Esophagus muscularis mucosa (tissue), 3 donors: Measurements from ENCODE around the gene FNTB.

Source experiments
- POLR2A ChIP-seq: fragments of 450-650 bp; IDR thresholded peaks from one replicate; pipeline ENCODE4 v1.6.1; 2017; ENCODE audit warnings: antibody characterized with exemption, moderate library complexity, mild to moderate bottlenecking, low read depth
- TF ChIP-seq, protein P1 (sequence below), 3 experiments: fragments of 200-600 bp in 2 of 3; fragments of 450-650 bp in 1 of 3; sonication (generic) in 2 of 3; IDR thresholded peaks; one replicate each; pipeline ENCODE4 v1.5.1; 2017 to 2019; ENCODE audit warnings: antibody characterized with exemption in 3 of 3, mild to moderate bottlenecking in 2 of 3, moderate library complexity in 1 of 3

DNA sequence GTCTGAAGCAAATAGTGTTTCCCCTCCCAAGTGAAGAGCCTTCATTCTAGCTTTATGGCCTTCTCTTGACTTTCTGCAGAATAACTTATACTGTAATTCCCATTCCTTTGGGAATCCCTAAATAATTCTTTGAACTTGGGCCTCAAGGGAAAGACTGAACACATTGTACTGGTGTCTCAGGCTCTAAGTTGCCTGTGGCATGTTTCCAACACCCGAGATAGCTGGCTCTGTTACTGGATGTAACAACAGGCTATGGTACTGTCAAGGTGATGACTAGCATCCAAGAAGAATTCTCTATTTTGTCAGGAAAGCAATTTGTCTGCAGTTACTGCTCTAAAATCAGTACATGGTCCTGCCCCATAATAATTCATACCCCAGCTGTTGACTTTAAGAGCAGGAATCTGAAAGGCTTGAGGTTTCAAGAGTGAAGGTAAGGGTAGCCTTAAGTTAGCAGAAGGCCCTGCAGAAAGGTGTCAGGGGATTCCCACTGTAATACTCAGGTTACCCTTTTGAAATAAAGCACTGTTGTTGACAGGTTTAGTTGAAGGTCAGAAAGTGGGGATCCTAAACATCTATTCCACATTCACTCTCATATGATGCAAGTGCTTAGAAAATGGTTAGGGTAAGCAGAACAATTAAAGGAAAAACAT, 49.4 kb upstream of the FNTB start:
- TF ChIP-seq, protein P1, sequence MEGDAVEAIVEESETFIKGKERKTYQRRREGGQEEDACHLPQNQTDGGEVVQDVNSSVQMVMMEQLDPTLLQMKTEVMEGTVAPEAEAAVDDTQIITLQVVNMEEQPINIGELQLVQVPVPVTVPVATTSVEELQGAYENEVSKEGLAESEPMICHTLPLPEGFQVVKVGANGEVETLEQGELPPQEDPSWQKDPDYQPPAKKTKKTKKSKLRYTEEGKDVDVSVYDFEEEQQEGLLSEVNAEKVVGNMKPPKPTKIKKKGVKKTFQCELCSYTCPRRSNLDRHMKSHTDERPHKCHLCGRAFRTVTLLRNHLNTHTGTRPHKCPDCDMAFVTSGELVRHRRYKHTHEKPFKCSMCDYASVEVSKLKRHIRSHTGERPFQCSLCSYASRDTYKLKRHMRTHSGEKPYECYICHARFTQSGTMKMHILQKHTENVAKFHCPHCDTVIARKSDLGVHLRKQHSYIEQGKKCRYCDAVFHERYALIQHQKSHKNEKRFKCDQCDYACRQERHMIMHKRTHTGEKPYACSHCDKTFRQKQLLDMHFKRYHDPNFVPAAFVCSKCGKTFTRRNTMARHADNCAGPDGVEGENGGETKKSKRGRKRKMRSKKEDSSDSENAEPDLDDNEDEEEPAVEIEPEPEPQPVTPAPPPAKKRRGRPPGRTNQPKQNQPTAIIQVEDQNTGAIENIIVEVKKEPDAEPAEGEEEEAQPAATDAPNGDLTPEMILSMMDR (IDR thresholded peaks at IDR 0.05), result no peak
- no peak for TF ChIP-seq POLR2A
